Measurements from ENCODE around the gene OXA1L.
A peak's percentile ranks its signal among the peaks of the same experiment; 100 is the strongest.

OXA1L gene

GRCh38 chr14:22780105-22780679 lies 13.7 kb downstream of the OXA1L start:
- no peaks in the 10 kb centered on the region for H3K27me3 ChIP-seq (ENCODE audit: control insufficient read depth, low read length)
- TF ChIP-seq CTCF (IDR thresholded peaks at IDR 0.05; ENCODE audit: low read depth, low read length, poor library complexity, severe bottlenecking): no peak
- TF ChIP-seq EZH2phosphoT487 (IDR thresholded peaks at IDR 0.05; ENCODE audit: borderline replicate concordance, low read length): no peak
- H3K9me2 ChIP-seq (replicated peaks; ENCODE audit: control insufficient read depth, low read length): no peaks in the 10 kb centered on the region
- no peaks in the 10 kb centered on the region for H3K9me3 ChIP-seq (ENCODE audit: control insufficient read depth, insufficient read depth, low read length)
- H3K36me3 ChIP-seq (ENCODE audit: control insufficient read depth, low read length): peaks cover 61% of the 10 kb centered on the region
- 0 out of 2 replicates have a peak overlapping the region, but pooled peaks have one; percentile 0 for H3K27ac ChIP-seq (ENCODE audit: low read depth, low read length)
- H3K4me1 ChIP-seq (ENCODE audit: control insufficient read depth, low read length): peaks cover 60% of the 10 kb centered on the region
- no peak overlapping the region for H3K4me3 ChIP-seq (ENCODE audit: low read length)
- no peak overlapping the region for H3K4me2 ChIP-seq (ENCODE audit: low read length)
- H3F3A ChIP-seq (ENCODE audit: control insufficient read depth, insufficient read depth): peaks cover 9% of the 10 kb centered on the region
- H4K20me1 ChIP-seq (ENCODE audit: control insufficient read depth, insufficient read depth, low read depth, low read length): no peaks in the 10 kb centered on the region
- peaks cover 57% of the 10 kb centered on the region for H3K79me2 ChIP-seq (ENCODE audit: control insufficient read depth, low read length)

- Histone ChIP-seq H3K4me1 (ENCODE audit: control insufficient read depth, low read length) (peaks cover 64% of the 10 kb centered on the region), H3K27ac (ENCODE audit: low read depth, low read length) (peak overlapping the region; percentile 30), H3K79me2 (ENCODE audit: control insufficient read depth, low read length) (peaks cover 60% of the 10 kb centered on the region), H3K36me3 (ENCODE audit: control insufficient read depth, low read length) (peaks cover 56% of the 10 kb centered on the region), H3F3A (ENCODE audit: control insufficient read depth, insufficient read depth) (peaks cover 9% of the 10 kb centered on the region), H4K20me1 (ENCODE audit: control insufficient read depth, insufficient read depth, low read depth, low read length) (no peaks in the 10 kb centered on the region), H3K4me2 (ENCODE audit: low read length) (no peak overlapping the region), H3K4me3 (ENCODE audit: low read length) (no peak overlapping the region), H3K9me3 (ENCODE audit: control insufficient read depth, insufficient read depth, low read length) (no peaks in the 10 kb centered on the region), H3K9me2 (replicated peaks; ENCODE audit: control insufficient read depth, low read length) (no peaks in the 10 kb centered on the region), H3K27me3 (ENCODE audit: control insufficient read depth, low read length) (no peaks in the 10 kb centered on the region)
- TF ChIP-seq CTCF (IDR thresholded peaks at IDR 0.05; ENCODE audit: low read depth, low read length, poor library complexity, severe bottlenecking) (no peak), EZH2phosphoT487 (IDR thresholded peaks at IDR 0.05; ENCODE audit: borderline replicate concordance, low read length) (no peak)
These were observed 14.4 kb downstream of the OXA1L start for GRCh38 chr14:22780941-22781300.

GRCh38 chr14:22781301-22781991 lies 15.0 kb downstream of the OXA1L start:
- Histone ChIP-seq H3K27me3 (ENCODE audit: control insufficient read depth, low read length) (no peaks in the 10 kb centered on the region), H3F3A (ENCODE audit: control insufficient read depth, insufficient read depth) (peaks cover 12% of the 10 kb centered on the region), H3K36me3 (ENCODE audit: control insufficient read depth, low read length) (peaks cover 54% of the 10 kb centered on the region), H4K20me1 (ENCODE audit: control insufficient read depth, insufficient read depth, low read depth, low read length) (no peaks in the 10 kb centered on the region), H3K4me2 (ENCODE audit: low read length) (no peak overlapping the region), H3K9me3 (ENCODE audit: control insufficient read depth, insufficient read depth, low read length) (no peaks in the 10 kb centered on the region), H3K79me2 (ENCODE audit: control insufficient read depth, low read length) (peaks cover 60% of the 10 kb centered on the region), H3K4me3 (ENCODE audit: low read length) (no peak overlapping the region), H3K4me1 (ENCODE audit: control insufficient read depth, low read length) (peaks cover 69% of the 10 kb centered on the region), H3K27ac (ENCODE audit: low read depth, low read length) (peak overlapping the region; percentile 30), H3K9me2 (replicated peaks; ENCODE audit: control insufficient read depth, low read length) (no peaks in the 10 kb centered on the region)
- TF ChIP-seq EZH2phosphoT487 (IDR thresholded peaks at IDR 0.05; ENCODE audit: borderline replicate concordance, low read length) (no peak), CTCF (IDR thresholded peaks at IDR 0.05; ENCODE audit: low read depth, low read length, poor library complexity, severe bottlenecking) (no peak)

Measured in DOHH2 (cell line).